ENCODE data around the gene MIF4GD. TPM values are rescaled to one million over a fixed set of nuclear protein-coding genes. Genes with fewer than 3 reads are reported as not detected.
A peak's percentile ranks its signal among the peaks of the same experiment; 100 is the strongest.

The MIF4GD gene
- total RNA-seq, 1 experiment from 2014 or later: 14.7 TPM

GRCh38 chr17:75231741-75232464 lies 39.1 kb downstream of the MIF4GD start:
- POLR2A ChIA-PET (ENCODE audit: low non-redundant PET): no interaction called here
- no peak overlapping the region for H3K4me3 ChIP-seq (ENCODE audit: low read depth, low read length, poor library complexity, severe bottlenecking)
- intact Hi-C loops (cut with micrococcal nuclease; ENCODE audit: unreplicated experiment): no loop called here
- DNase-seq (ENCODE audit: low spot score): no peak
- TF ChIP-seq, protein P1, sequence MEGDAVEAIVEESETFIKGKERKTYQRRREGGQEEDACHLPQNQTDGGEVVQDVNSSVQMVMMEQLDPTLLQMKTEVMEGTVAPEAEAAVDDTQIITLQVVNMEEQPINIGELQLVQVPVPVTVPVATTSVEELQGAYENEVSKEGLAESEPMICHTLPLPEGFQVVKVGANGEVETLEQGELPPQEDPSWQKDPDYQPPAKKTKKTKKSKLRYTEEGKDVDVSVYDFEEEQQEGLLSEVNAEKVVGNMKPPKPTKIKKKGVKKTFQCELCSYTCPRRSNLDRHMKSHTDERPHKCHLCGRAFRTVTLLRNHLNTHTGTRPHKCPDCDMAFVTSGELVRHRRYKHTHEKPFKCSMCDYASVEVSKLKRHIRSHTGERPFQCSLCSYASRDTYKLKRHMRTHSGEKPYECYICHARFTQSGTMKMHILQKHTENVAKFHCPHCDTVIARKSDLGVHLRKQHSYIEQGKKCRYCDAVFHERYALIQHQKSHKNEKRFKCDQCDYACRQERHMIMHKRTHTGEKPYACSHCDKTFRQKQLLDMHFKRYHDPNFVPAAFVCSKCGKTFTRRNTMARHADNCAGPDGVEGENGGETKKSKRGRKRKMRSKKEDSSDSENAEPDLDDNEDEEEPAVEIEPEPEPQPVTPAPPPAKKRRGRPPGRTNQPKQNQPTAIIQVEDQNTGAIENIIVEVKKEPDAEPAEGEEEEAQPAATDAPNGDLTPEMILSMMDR (conservative IDR thresholded peaks at IDR 0.05; ENCODE audit: low read depth, low read length): no peak
- no peak for TF ChIP-seq EZH2 (IDR thresholded peaks at IDR 0.05; ENCODE audit: borderline replicate concordance, low read depth, low read length, poor library complexity, severe bottlenecking)
- H3K4me1 ChIP-seq (ENCODE audit: insufficient read depth, low read length, poor library complexity, severe bottlenecking): no peaks in the 10 kb centered on the region
- H3K27ac ChIP-seq (ENCODE audit: low read depth, low read length, poor library complexity, severe bottlenecking): no peak overlapping the region
- H3K27me3 ChIP-seq (replicated peaks; ENCODE audit: insufficient read depth, low read depth, low read length, poor library complexity): no peaks in the 10 kb centered on the region
- no peaks in the 10 kb centered on the region for H3K9me3 ChIP-seq (ENCODE audit: low read depth, low read length, poor library complexity, severe bottlenecking)
- H3K36me3 ChIP-seq (ENCODE audit: insufficient read depth, low read length, poor library complexity, severe bottlenecking): peaks cover 86% of the 10 kb centered on the region
- CTCF ChIA-PET: no interaction called here
- no TSS peak for BruUV-seq (replicated peaks)

DNA sequence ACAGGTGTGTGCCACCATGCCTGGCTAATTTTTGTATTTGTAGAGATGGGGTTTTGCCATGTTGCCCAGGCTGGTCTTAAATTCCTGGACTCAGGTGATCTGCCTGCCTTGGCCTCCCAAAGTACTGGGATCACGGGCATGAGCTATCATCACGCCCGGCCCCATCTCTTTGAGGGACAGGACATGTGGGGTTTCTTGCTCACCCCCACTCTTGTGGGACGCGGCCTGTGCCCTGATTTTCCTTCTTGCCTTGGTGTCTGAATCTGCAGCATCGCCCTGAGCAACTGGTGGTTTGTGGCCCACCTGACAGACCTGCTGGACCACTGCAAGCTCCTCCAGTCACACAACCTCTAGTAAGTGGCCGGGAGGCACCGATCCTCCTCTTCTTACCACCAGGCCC lies 40.0 kb downstream of the MIF4GD start:
- TF ChIP-seq EZH2 (IDR thresholded peaks at IDR 0.05; ENCODE audit: borderline replicate concordance, low read depth, low read length, poor library complexity, severe bottlenecking): no peak
- TF ChIP-seq, protein P1 (conservative IDR thresholded peaks at IDR 0.05; ENCODE audit: low read depth, low read length): no peak
- DNase-seq (ENCODE audit: low spot score): no peak
- Histone ChIP-seq H3K27ac (ENCODE audit: low read depth, low read length, poor library complexity, severe bottlenecking) (no peak overlapping the region), H3K36me3 (ENCODE audit: insufficient read depth, low read length, poor library complexity, severe bottlenecking) (peaks cover 86% of the 10 kb centered on the region), H3K27me3 (replicated peaks; ENCODE audit: insufficient read depth, low read depth, low read length, poor library complexity) (no peaks in the 10 kb centered on the region), H3K9me3 (ENCODE audit: low read depth, low read length, poor library complexity, severe bottlenecking) (no peaks in the 10 kb centered on the region), H3K4me1 (ENCODE audit: insufficient read depth, low read length, poor library complexity, severe bottlenecking) (no peaks in the 10 kb centered on the region), H3K4me3 (ENCODE audit: low read depth, low read length, poor library complexity, severe bottlenecking) (no peak overlapping the region)
- BruUV-seq (replicated peaks): no TSS peak
- CTCF ChIA-PET: interaction anchor here (1.2 kb wide), 1 partner anchor 10 kb away, joined by 4 read pairs; no protein-coding TSS in a partner anchor
- intact Hi-C loops (cut with micrococcal nuclease; ENCODE audit: unreplicated experiment): no loop called here
- POLR2A ChIA-PET (ENCODE audit: low non-redundant PET): no interaction called here

DNA sequence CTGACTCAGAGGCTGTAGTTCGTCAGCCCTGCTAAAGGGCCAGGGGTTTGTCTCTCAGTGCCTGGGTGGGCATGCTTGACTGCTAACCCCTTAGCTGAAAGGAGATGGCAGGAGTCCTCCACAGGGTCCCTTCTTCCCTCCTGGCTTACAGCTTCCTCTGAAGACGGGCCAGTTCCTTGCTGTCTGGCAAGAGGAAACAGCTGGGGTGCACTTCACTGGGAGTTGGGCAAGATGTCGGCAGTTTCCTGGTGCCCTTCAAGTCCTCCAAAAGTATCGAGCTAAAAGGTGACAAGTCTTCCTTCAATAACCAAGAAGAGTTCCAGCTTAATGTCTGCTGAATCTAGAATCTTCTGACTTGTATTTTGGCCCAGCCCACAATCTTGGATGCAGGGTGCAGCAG lies 42.2 kb downstream of the MIF4GD start:
- intact Hi-C loops (cut with micrococcal nuclease; ENCODE audit: unreplicated experiment): no loop called here
- no peaks in the 10 kb centered on the region for H3K9me3 ChIP-seq (ENCODE audit: low read depth, low read length, poor library complexity, severe bottlenecking)
- TF ChIP-seq, protein P1 (conservative IDR thresholded peaks at IDR 0.05; ENCODE audit: low read depth, low read length): no peak
- TF ChIP-seq EZH2 (IDR thresholded peaks at IDR 0.05; ENCODE audit: borderline replicate concordance, low read depth, low read length, poor library complexity, severe bottlenecking): no peak
- no peaks in the 10 kb centered on the region for H3K4me1 ChIP-seq (ENCODE audit: insufficient read depth, low read length, poor library complexity, severe bottlenecking)
- peak overlapping the region; percentile 47 for H3K27ac ChIP-seq (ENCODE audit: low read depth, low read length, poor library complexity, severe bottlenecking)
- ChIA-PET CTCF (interaction anchor here (1.0 kb wide), 1 partner anchor 11 kb away, joined by 4 read pairs; no protein-coding TSS in a partner anchor), POLR2A (ENCODE audit: low non-redundant PET) (no interaction called here)
- peaks cover 81% of the 10 kb centered on the region for H3K36me3 ChIP-seq (ENCODE audit: insufficient read depth, low read length, poor library complexity, severe bottlenecking)
- no peaks in the 10 kb centered on the region for H3K27me3 ChIP-seq (replicated peaks; ENCODE audit: insufficient read depth, low read depth, low read length, poor library complexity)
- no peak for DNase-seq (ENCODE audit: low spot score)
- H3K4me3 ChIP-seq (ENCODE audit: low read depth, low read length, poor library complexity, severe bottlenecking): no peak overlapping the region
- BruUV-seq (replicated peaks): no TSS peak
